ENCODE data around the gene IKZF1. TPM values are rescaled to one million over a fixed set of nuclear protein-coding genes. Genes with fewer than 3 reads are reported as not detected.

IKZF1 gene
- total RNA-seq, 2 experiments from 2014 or later: 213 to 226 TPM

GRCh38 chr7:50270531-50271018, 33.9 kb upstream of the IKZF1 start:
- Mint-ChIP-seq H3K36me3 (ENCODE audit: low read depth) (no peaks in the 10 kb centered on the region), H3K4me1 (ENCODE audit: low read depth) (peaks cover 90% of the 10 kb centered on the region), H3K4me3 (no peak overlapping the region), H3K9me3 (no peaks in the 10 kb centered on the region), H3K27ac (peak overlapping the region; percentile 18), H3K27me3 (ENCODE audit: low read depth) (no peaks in the 10 kb centered on the region)
- intact Hi-C loops (cut with micrococcal nuclease): no loop called here
- CTCF ChIA-PET: interaction anchor here (0.9 to 2.5 kb wide), 4 partner anchors 27 to 147 kb away, joined by 3 to 8 read pairs (median 4); no protein-coding TSS in a partner anchor
- DNase-seq: no peak

GRCh38 chr7:50272808-50273207, 31.7 kb upstream of the IKZF1 start:
- Mint-ChIP-seq H3K27me3 (ENCODE audit: low read depth) (no peaks in the 10 kb centered on the region), H3K36me3 (ENCODE audit: low read depth) (no peaks in the 10 kb centered on the region), H3K27ac (no peak overlapping the region), H3K9me3 (no peaks in the 10 kb centered on the region), H3K4me3 (no peak overlapping the region), H3K4me1 (ENCODE audit: low read depth) (peaks cover 83% of the 10 kb centered on the region)
- CTCF ChIA-PET: interaction anchor here (0.8 to 5.0 kb wide), 12 partner anchors 8 to 145 kb away, joined by 3 to 23 read pairs (median 6); no protein-coding TSS in a partner anchor
- no peak for DNase-seq
- intact Hi-C loops (cut with micrococcal nuclease): no loop called here

- CTCF ChIA-PET: interaction anchor here (0.8 to 5.0 kb wide), 19 partner anchors 9 to 144 kb away, joined by 3 to 23 read pairs (median 5); partner anchors contain the start of gene IKZF1
- no peak for DNase-seq
- Mint-ChIP-seq H3K27ac (no peak overlapping the region), H3K4me3 (no peak overlapping the region), H3K9me3 (no peaks in the 10 kb centered on the region), H3K36me3 (ENCODE audit: low read depth) (no peaks in the 10 kb centered on the region), H3K4me1 (ENCODE audit: low read depth) (peaks cover 78% of the 10 kb centered on the region), H3K27me3 (ENCODE audit: low read depth) (no peaks in the 10 kb centered on the region)
- intact Hi-C loops (cut with micrococcal nuclease): no loop called here
Observed at GRCh38 chr7:50273301-50273700, 31.2 kb upstream of the IKZF1 start.

GRCh38 chr7:50273870-50274269, 30.6 kb upstream of the IKZF1 start:
- no peaks in the 10 kb centered on the region for H3K36me3 Mint-ChIP-seq (ENCODE audit: low read depth)
- no peaks in the 10 kb centered on the region for H3K27me3 Mint-ChIP-seq (ENCODE audit: low read depth)
- no peaks in the 10 kb centered on the region for H3K9me3 Mint-ChIP-seq
- CTCF ChIA-PET: interaction anchor here (0.8 to 5.0 kb wide), 16 partner anchors 9 to 144 kb away, joined by 3 to 23 read pairs (median 5); partner anchors contain the start of gene IKZF1
- peaks cover 75% of the 10 kb centered on the region for H3K4me1 Mint-ChIP-seq (ENCODE audit: low read depth)
- intact Hi-C loops (cut with micrococcal nuclease): no loop called here
- H3K27ac Mint-ChIP-seq: peak overlapping the region; percentile 17
- H3K4me3 Mint-ChIP-seq: no peak overlapping the region
- DNase-seq: no peak

DNA sequence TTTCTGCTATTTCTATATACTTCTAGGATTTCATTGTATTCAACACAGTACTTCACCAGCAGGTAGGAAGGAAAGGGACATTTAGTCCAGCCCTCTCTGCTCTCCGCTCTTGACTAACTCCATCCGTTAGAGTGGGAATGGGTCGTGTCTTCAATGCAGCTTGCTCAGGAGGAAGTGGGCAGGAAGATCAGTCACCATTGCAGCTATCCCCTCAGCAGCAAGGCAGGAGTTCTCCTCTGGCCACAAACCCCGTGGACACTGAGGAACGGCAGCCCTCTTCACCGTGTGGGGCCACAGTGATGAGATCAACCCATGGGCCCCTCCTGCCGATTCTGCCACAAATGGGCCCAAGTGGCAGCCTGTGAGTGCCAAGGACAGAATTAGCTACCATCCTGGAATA, 30.2 kb upstream of the IKZF1 start:
- DNase-seq: no peak
- CTCF ChIA-PET: interaction anchor here (0.6 to 5.0 kb wide), 18 partner anchors 9 to 143 kb away, joined by 3 to 23 read pairs (median 5); partner anchors contain the start of gene IKZF1
- H3K4me3 Mint-ChIP-seq: no peak overlapping the region

GRCh38 chr7:50275430-50275829, 29.1 kb upstream of the IKZF1 start:
- CTCF ChIA-PET: interaction anchor here (1.1 to 5.0 kb wide), 5 partner anchors 8 to 69 kb away, joined by 3 to 23 read pairs (median 4); no protein-coding TSS in a partner anchor
- intact Hi-C loops (cut with micrococcal nuclease): no loop called here
- peaks cover 68% of the 10 kb centered on the region for H3K4me1 Mint-ChIP-seq (ENCODE audit: low read depth)
- no peak overlapping the region for H3K27ac Mint-ChIP-seq
- DNase-seq: no peak
- no peaks in the 10 kb centered on the region for H3K36me3 Mint-ChIP-seq (ENCODE audit: low read depth)
- no peak overlapping the region for H3K4me3 Mint-ChIP-seq
- no peaks in the 10 kb centered on the region for H3K27me3 Mint-ChIP-seq (ENCODE audit: low read depth)
- H3K9me3 Mint-ChIP-seq: peaks cover 2% of the 10 kb centered on the region

More for the DNA sequence above, 30.2 kb upstream of the IKZF1 start:
- intact Hi-C loops (cut with micrococcal nuclease): no loop called here
- no peaks in the 10 kb centered on the region for H3K27me3 Mint-ChIP-seq (ENCODE audit: low read depth)
- no peak overlapping the region for H3K27ac Mint-ChIP-seq
- no peaks in the 10 kb centered on the region for H3K9me3 Mint-ChIP-seq
- H3K36me3 Mint-ChIP-seq (ENCODE audit: low read depth): no peaks in the 10 kb centered on the region
- peaks cover 76% of the 10 kb centered on the region for H3K4me1 Mint-ChIP-seq (ENCODE audit: low read depth)

GRCh38 chr7:50276483-50276882, 28.0 kb upstream of the IKZF1 start:
- Mint-ChIP-seq H3K9me3 (peaks cover 2% of the 10 kb centered on the region), H3K27me3 (ENCODE audit: low read depth) (no peaks in the 10 kb centered on the region), H3K4me3 (no peak overlapping the region), H3K36me3 (ENCODE audit: low read depth) (no peaks in the 10 kb centered on the region), H3K4me1 (ENCODE audit: low read depth) (peaks cover 72% of the 10 kb centered on the region), H3K27ac (no peak overlapping the region)
- CTCF ChIA-PET: interaction anchor here (1.3 to 5.0 kb wide), 3 partner anchors 9 to 72 kb away, joined by 3 to 23 read pairs (median 3); no protein-coding TSS in a partner anchor
- intact Hi-C loops (cut with micrococcal nuclease): no loop called here
- no peak for DNase-seq

- H3K27ac Mint-ChIP-seq: no peak overlapping the region
- no peak overlapping the region for H3K4me3 Mint-ChIP-seq
- intact Hi-C loops (cut with micrococcal nuclease): loop anchor here (1.0 kb wide), 1 partner anchor 11 kb away; no protein-coding TSS in a partner anchor
- peaks cover 70% of the 10 kb centered on the region for H3K4me1 Mint-ChIP-seq (ENCODE audit: low read depth)
- CTCF ChIA-PET: interaction anchor here (1.8 kb wide), 1 partner anchor 11 kb away, joined by 5 read pairs; no protein-coding TSS in a partner anchor
- DNase-seq: no peak
- H3K36me3 Mint-ChIP-seq (ENCODE audit: low read depth): no peaks in the 10 kb centered on the region
- peaks cover 2% of the 10 kb centered on the region for H3K9me3 Mint-ChIP-seq
- no peaks in the 10 kb centered on the region for H3K27me3 Mint-ChIP-seq (ENCODE audit: low read depth)
Observed at GRCh38 chr7:50278120-50278519, 26.4 kb upstream of the IKZF1 start.

GRCh38 chr7:50281680-50282445, 22.7 kb upstream of the IKZF1 start:
- no peaks in the 10 kb centered on the region for H3K36me3 Mint-ChIP-seq (ENCODE audit: low read depth)
- CTCF ChIA-PET: interaction anchor here (0.6 to 2.6 kb wide), 8 partner anchors 9 to 77 kb away, joined by 3 to 13 read pairs (median 6); no protein-coding TSS in a partner anchor
- intact Hi-C loops (cut with micrococcal nuclease): loop anchor here (1.0 kb wide), 1 partner anchor 19 kb away; no protein-coding TSS in a partner anchor
- peak overlapping the region; percentile 75 for H3K27ac Mint-ChIP-seq
- H3K9me3 Mint-ChIP-seq: peaks cover 2% of the 10 kb centered on the region
- H3K4me1 Mint-ChIP-seq (ENCODE audit: low read depth): peaks cover 79% of the 10 kb centered on the region
- DNase-seq: peak; percentile 29
- H3K27me3 Mint-ChIP-seq (ENCODE audit: low read depth): no peaks in the 10 kb centered on the region
- H3K4me3 Mint-ChIP-seq: peak overlapping the region; percentile 59

- Mint-ChIP-seq H3K4me1 (ENCODE audit: low read depth) (peaks cover 79% of the 10 kb centered on the region), H3K27ac (peak overlapping the region; percentile 75), H3K27me3 (ENCODE audit: low read depth) (no peaks in the 10 kb centered on the region)
Observed at GRCh38 chr7:50282813-50283605, 21.5 kb upstream of the IKZF1 start.

GRCh38 chr7:50283731-50284130, 20.8 kb upstream of the IKZF1 start:
- Mint-ChIP-seq H3K36me3 (ENCODE audit: low read depth) (no peaks in the 10 kb centered on the region), H3K9me3 (peaks cover 2% of the 10 kb centered on the region), H3K27me3 (ENCODE audit: low read depth) (no peaks in the 10 kb centered on the region), H3K4me1 (ENCODE audit: low read depth) (peaks cover 78% of the 10 kb centered on the region), H3K27ac (no peak overlapping the region), H3K4me3 (no peak overlapping the region)
- no peak for DNase-seq
- intact Hi-C loops (cut with micrococcal nuclease): no loop called here
- CTCF ChIA-PET: interaction anchor here (1.1 to 2.6 kb wide), 4 partner anchors 10 to 18 kb away, joined by 5 to 13 read pairs (median 8); no protein-coding TSS in a partner anchor

More at GRCh38 chr7:50282813-50283605, 21.5 kb upstream of the IKZF1 start:
- no peaks in the 10 kb centered on the region for H3K36me3 Mint-ChIP-seq (ENCODE audit: low read depth)
- intact Hi-C loops (cut with micrococcal nuclease): no loop called here
- no peak for DNase-seq
- CTCF ChIA-PET: interaction anchor here (0.7 to 2.6 kb wide), 6 partner anchors 10 to 78 kb away, joined by 3 to 13 read pairs (median 6); no protein-coding TSS in a partner anchor
- peak overlapping the region; percentile 59 for H3K4me3 Mint-ChIP-seq
- H3K9me3 Mint-ChIP-seq: peaks cover 2% of the 10 kb centered on the region

Data from activated naive CD4-positive, alpha-beta T cell treated with anti-CD3 and anti-CD28 coated beads for 36 hours (primary cell).